Measurements from ENCODE around the gene LRCOL1.

The LRCOL1 gene

GRCh38 chr12:132634411-132634990 is 24.1 kb upstream of the LRCOL1 start:
- no peak overlapping the region for H3K4me3 ChIP-seq (ENCODE audit: control insufficient read depth, low read depth, low read length)
- DNase-seq (ENCODE audit: low read depth): no peak
- TF ChIP-seq CTCF (conservative IDR thresholded peaks at IDR 0.05; ENCODE audit: control insufficient read depth, insufficient read depth, low read depth, low read length): no peak

- no peak for TF ChIP-seq CTCF (conservative IDR thresholded peaks at IDR 0.05; ENCODE audit: control insufficient read depth, insufficient read depth, low read depth, low read length)
- no peak overlapping the region for H3K4me3 ChIP-seq (ENCODE audit: control insufficient read depth, low read depth, low read length)
- DNase-seq (ENCODE audit: low read depth): no peak
Measured at GRCh38 chr12:132633901-132634300, 23.5 kb upstream of the LRCOL1 start.

- H3K4me3 ChIP-seq (ENCODE audit: control insufficient read depth, low read depth, low read length): no peak overlapping the region
- DNase-seq (ENCODE audit: low read depth): no peak
- TF ChIP-seq CTCF (conservative IDR thresholded peaks at IDR 0.05; ENCODE audit: control insufficient read depth, insufficient read depth, low read depth, low read length): no peak
Measured at GRCh38 chr12:132633398-132633797, 23.0 kb upstream of the LRCOL1 start.

- DNase-seq (ENCODE audit: low read depth): no peak
- TF ChIP-seq CTCF (conservative IDR thresholded peaks at IDR 0.05; ENCODE audit: control insufficient read depth, insufficient read depth, low read depth, low read length): no peak
- H3K4me3 ChIP-seq (ENCODE audit: control insufficient read depth, low read depth, low read length): no peak overlapping the region
Measured at GRCh38 chr12:132632521-132633228, 22.3 kb upstream of the LRCOL1 start.

- DNase-seq (ENCODE audit: low read depth): no peak
- no peak for TF ChIP-seq CTCF (conservative IDR thresholded peaks at IDR 0.05; ENCODE audit: control insufficient read depth, insufficient read depth, low read depth, low read length)
- H3K4me3 ChIP-seq (ENCODE audit: control insufficient read depth, low read depth, low read length): no peak overlapping the region
Measured at GRCh38 chr12:132631666-132632065, 21.3 kb upstream of the LRCOL1 start.

GRCh38 chr12:132630672-132631071 is 20.3 kb upstream of the LRCOL1 start:
- H3K4me3 ChIP-seq (ENCODE audit: control insufficient read depth, low read depth, low read length): no peak overlapping the region
- TF ChIP-seq CTCF (conservative IDR thresholded peaks at IDR 0.05; ENCODE audit: control insufficient read depth, insufficient read depth, low read depth, low read length): no peak
- DNase-seq (ENCODE audit: low read depth): no peak

All from fibroblast of mammary gland (primary cell).